ENCODE data around the gene PSRC1. TPM values are rescaled to one million over a fixed set of nuclear protein-coding genes. Genes with fewer than 3 reads are reported as not detected.
A peak's percentile ranks its signal among the peaks of the same experiment; 100 is the strongest.

PSRC1 gene
- total and polyA plus RNA-seq, 12 donors: 0.34 to 2.9 (median 0.73) TPM

- WGBS, 2 donors: 74 to 86% methylated on average over 16 of the region's 16 CpGs
Observed at GRCh38 chr1:109300650-109301151, 17.8 kb upstream of the PSRC1 start.

DNA sequence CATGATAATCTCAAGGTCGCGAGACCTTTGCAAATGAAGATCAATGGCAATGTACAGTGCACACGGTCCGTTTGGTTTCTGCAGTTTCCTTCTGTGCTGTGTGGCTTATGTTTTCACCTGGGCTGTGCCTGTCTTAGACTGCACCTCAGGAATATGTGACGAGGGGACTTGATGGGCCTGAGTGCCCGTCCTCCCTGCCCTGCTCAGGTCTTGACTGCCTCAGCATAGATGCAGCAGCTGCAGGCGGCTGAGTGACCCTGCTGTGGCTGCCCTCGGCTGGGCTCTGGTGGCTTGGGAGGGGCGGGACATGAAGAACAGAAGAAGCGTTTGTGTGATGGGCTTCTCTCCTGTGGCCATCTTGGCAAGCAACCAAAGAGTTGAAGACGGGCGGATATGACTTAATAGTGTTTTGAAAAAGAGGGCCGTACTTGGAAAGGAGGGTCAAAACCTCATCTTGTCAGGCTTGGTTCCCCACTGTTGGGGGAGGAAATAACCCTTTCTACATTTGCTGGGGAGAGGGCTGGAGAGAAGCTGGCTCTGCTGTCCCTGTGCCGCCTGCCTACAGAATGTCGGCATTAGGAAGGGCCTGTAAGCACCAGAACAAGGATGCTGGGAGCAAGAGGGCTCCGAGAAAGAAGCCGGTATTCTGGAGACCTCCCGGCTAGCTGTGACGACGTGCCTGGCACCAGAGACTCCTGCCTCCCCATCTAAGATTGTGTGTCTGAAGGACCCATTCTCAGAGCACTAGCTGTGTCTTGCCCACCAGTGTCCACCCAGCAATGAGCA, 16.8 kb upstream of the PSRC1 start:
- ATAC-seq (peak; percentile 50 to 85 (median 67)), DNase-seq (peak; percentile 70 to 87)
- intact Hi-C loops (cut with DNase I): no loop called here
- H3K4me3 ChIP-seq: peak overlapping the region in 1 of 10 donors; percentile 3
- peaks cover 0 to 5% (median 0%) of the 10 kb centered on the region in 7 donors for H3K27me3 ChIP-seq
- no peaks in the 10 kb centered on the region for H3K9me3 ChIP-seq
- peak overlapping the region; percentile 25 to 80 (median 67) for H3K27ac ChIP-seq
- H3K4me1 ChIP-seq: peaks cover 4 to 48% (median 33%) of the 10 kb centered on the region in 9 donors
- 53 to 59% methylated on average over 20 of the region's 20 CpGs for WGBS, 2 donors
- H3K36me3 ChIP-seq: no peaks in the 10 kb centered on the region
- no peak for TF ChIP-seq CTCF (IDR thresholded peaks at IDR 0.05)

More at GRCh38 chr1:109300650-109301151, 17.8 kb upstream of the PSRC1 start:
- intact Hi-C loops (cut with DNase I): no loop called here
- H3K27ac ChIP-seq: peak overlapping the region in 5 of 10 donors; percentile 62 to 80 (median 75)
- H3K27me3 ChIP-seq: peaks cover 0 to under 1% (median 0%) of the 10 kb centered on the region in 7 donors
- no peaks in the 10 kb centered on the region for H3K36me3 ChIP-seq
- peaks cover 4 to 58% (median 42%) of the 10 kb centered on the region in 9 donors for H3K4me1 ChIP-seq
- ATAC-seq (no peak), DNase-seq (no peak)
- H3K4me3 ChIP-seq: no peak overlapping the region
- no peaks in the 10 kb centered on the region for H3K9me3 ChIP-seq
- TF ChIP-seq CTCF (IDR thresholded peaks at IDR 0.05): no peak

DNA sequence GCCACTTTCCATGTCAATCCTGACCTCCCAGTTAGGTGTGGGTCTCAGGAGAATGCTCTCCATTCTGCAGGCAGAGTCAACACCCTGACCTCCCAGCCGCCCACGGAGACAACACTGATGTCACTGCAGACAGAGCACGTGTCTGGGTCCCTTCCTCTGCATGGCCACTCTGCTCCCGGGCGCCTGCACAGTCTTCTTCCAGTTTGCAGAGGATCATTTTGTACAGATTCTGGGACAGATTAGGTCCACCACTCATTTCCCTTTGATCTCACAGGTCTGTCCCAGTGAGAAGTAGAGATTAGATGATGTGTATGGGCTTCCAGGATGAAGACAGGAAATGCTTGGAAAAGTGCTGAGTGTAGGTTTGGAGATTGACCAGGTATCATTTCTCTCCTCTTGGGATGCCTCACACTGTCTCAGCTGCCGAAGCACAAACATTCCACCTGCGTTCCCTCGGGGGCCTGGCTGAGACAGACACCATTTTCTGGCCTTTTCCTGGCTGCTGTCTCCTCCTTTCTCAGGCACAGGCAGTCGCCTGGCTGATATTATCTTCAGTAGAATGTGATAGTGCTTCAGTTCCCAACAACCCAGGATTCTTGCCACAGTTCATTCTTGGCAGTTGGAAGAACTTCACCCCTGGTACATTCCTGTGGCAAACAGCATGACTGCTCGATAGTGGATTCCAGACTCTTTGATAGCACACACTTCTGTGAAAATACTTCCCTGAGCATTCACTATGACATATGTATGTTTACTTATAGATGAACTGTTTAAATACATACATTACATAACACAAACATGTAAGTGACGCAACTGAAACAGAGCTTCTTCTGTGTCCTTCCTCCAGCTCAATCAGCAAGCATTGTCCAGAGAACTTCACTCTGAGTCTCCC, 16.0 kb upstream of the PSRC1 start:
- H3K36me3 ChIP-seq: no peaks in the 10 kb centered on the region
- peak in 7 of 8 donors; percentile 32 to 82 (median 71) for ATAC-seq
- H3K4me3 ChIP-seq: no peak overlapping the region
- H3K27ac ChIP-seq: peak overlapping the region; percentile 25 to 80 (median 60)
- H3K9me3 ChIP-seq: no peaks in the 10 kb centered on the region
- DNase-seq: peak; percentile 44 to 66
- no peak for TF ChIP-seq CTCF (IDR thresholded peaks at IDR 0.05)
- intact Hi-C loops (cut with DNase I): no loop called here
- WGBS, 2 donors: 24 to 34% methylated on average over 11 of the region's 11 CpGs
- peaks cover 0 to 5% (median 0%) of the 10 kb centered on the region in 7 donors for H3K27me3 ChIP-seq
- H3K4me1 ChIP-seq: peaks cover 4 to 40% (median 29%) of the 10 kb centered on the region in 9 donors

DNA sequence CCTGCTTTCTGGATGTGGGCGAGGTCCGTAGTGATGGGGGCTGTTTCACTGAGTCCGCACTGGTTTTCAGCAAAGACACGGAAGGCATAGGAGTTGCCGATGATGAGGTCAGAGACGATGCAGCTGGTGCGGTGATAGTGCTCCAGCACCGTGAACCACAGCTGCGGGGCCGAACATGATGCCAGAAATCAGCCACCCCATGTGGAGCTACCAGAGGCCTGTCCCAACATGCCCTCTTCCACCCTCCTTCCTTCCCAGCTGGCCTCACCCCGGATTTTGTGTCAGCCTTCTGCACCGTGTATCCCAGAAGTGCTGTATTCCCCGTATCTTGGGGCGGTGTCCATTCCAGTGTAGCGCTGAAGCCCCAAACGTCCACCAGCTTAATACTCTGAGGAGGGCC, 13.8 kb upstream of the PSRC1 start:
- ATAC-seq (no peak), DNase-seq (no peak)
- Histone ChIP-seq H3K27ac (no peak overlapping the region), H3K27me3 (peaks cover 0 to 5% (median 0%) of the 10 kb centered on the region in 7 donors), H3K36me3 (no peaks in the 10 kb centered on the region), H3K9me3 (no peaks in the 10 kb centered on the region), H3K4me1 (peaks cover 4 to 33% (median 26%) of the 10 kb centered on the region in 9 donors), H3K4me3 (no peak overlapping the region)
- no peak for TF ChIP-seq CTCF (IDR thresholded peaks at IDR 0.05)
- 91 to 94% methylated on average over 16 of the region's 16 CpGs for WGBS, 2 donors
- intact Hi-C loops (cut with DNase I): no loop called here

Measured in heart right ventricle (tissue), 16 donors.